Endodermal cell (in vitro differentiated cells): ENCODE results near the gene NTN5. TPM values are rescaled to one million over a fixed set of nuclear protein-coding genes. Genes with fewer than 3 reads are reported as not detected.

Experiments
- DNase-seq: peaks from one replicate; pipeline ENCODE4 v3.0.0-alpha.2; 2017
- H3K27ac ChIP-seq: 2 replicates; pipeline ENCODE4 v1.5.1; 2013; ENCODE audit warnings: mild to moderate bottlenecking, low read depth, low read length, moderate library complexity
- H3K27me3 ChIP-seq: 2 replicates; pipeline ENCODE4 v1.6.1; 2013; ENCODE audit warnings: mild to moderate bottlenecking, low read length, moderate library complexity; ENCODE audit not compliant: insufficient read depth, control insufficient read depth, poor library complexity, severe bottlenecking
- H3K36me3 ChIP-seq: 2 replicates; pipeline ENCODE4 v1.7.0; 2013; ENCODE audit warnings: mild to moderate bottlenecking, low read length, moderate library complexity; ENCODE audit not compliant: control insufficient read depth, insufficient read depth
- H3K4me1 ChIP-seq: one replicate; pipeline ENCODE4 v1.7.0; 2013; ENCODE audit warnings: low read length; ENCODE audit not compliant: control insufficient read depth, insufficient read depth
- H3K4me3 ChIP-seq: 2 replicates; pipeline ENCODE4 v1.5.1; 2013; ENCODE audit warnings: mild to moderate bottlenecking, low read length, moderate library complexity
- H3K9ac ChIP-seq: 2 replicates; pipeline ENCODE4 v1.6.1; 2013; ENCODE audit warnings: mild to moderate bottlenecking, low read length, moderate library complexity; ENCODE audit not compliant: poor library complexity, severe bottlenecking; ENCODE audit errors: extremely low read depth
- H3K9me3 ChIP-seq: 2 replicates; pipeline ENCODE4 v1.6.1; 2013; ENCODE audit warnings: mild to moderate bottlenecking, low read length, moderate library complexity; ENCODE audit not compliant: control insufficient read depth
- H3K27ac Mint-ChIP-seq: 2 replicates; pipeline ENCODE4 v1.8.0; 2020; ENCODE audit warnings: mixed read lengths
- H3K27me3 Mint-ChIP-seq: 2 replicates; pipeline ENCODE4 v1.8.0; 2021; ENCODE audit warnings: mild to moderate bottlenecking, mixed read lengths; ENCODE audit not compliant: insufficient read depth
- H3K36me3 Mint-ChIP-seq: 2 replicates; pipeline ENCODE4 v1.8.0; 2020; ENCODE audit warnings: low read depth, mixed read lengths
- H3K4me1 Mint-ChIP-seq: 2 replicates; pipeline ENCODE4 v1.8.0; 2020; ENCODE audit warnings: mixed read lengths
- H3K4me3 Mint-ChIP-seq: 2 replicates; pipeline ENCODE4 v1.8.0; 2020; ENCODE audit warnings: mild to moderate bottlenecking, moderate library complexity, mixed read lengths
- H3K9me3 Mint-ChIP-seq: 2 replicates; pipeline ENCODE4 v1.8.0; 2020; ENCODE audit warnings: mild to moderate bottlenecking, mixed read lengths
- WGBS, 2 experiments: methylation state at CpG; one replicate each; pipeline versions ENCODE4 v1.1.5 to v1.1.7; 2013; ENCODE audit warnings: missing lambda C conversion rate in 2 of 2, mixed read lengths in 1 of 2; ENCODE audit not compliant: insufficient coverage in 1 of 2, insufficient read length in 1 of 2; 5-methylcytosine and 5-hydroxymethylcytosine counted together
- total RNA-seq, 2 donors: library from RNA; stranded (reverse); fragmentation: NEBNext Ultra II Directional in 1 of 2; extraction: Animal tissue kit (Norgen Biotek cat#: 25700) in 1 of 2; gene quantifications; 2 replicates in 1 of 2; 3 replicates in 1 of 2; pipeline ENCODE4 v1.2.1, GENCODE V29; 2021
- TF ChIP-seq, protein P1 (sequence below): fragments of 200-600 bp; sonication (generic); conservative IDR thresholded peaks from 2 replicates; pipeline ENCODE4 v1.5.0; 2021; ENCODE audit warnings: antibody characterized with exemption, mild to moderate bottlenecking

The NTN5 gene
- total RNA-seq, 2 donors from 2014 or later, result 1.2 to 1.4 TPM

GRCh38 chr19:48686088-48686487 lies 13.3 kb upstream of the NTN5 start:
- Histone ChIP-seq H3K27me3 (no peaks in the 10 kb centered on the region), H3K36me3 (no peaks in the 10 kb centered on the region), H3K4me3 (no peak overlapping the region), H3K9ac (no peak overlapping the region), H3K27ac (no peak overlapping the region), H3K4me1 (no peaks in the 10 kb centered on the region), H3K9me3 (no peaks in the 10 kb centered on the region)
- H3K4me1 Mint-ChIP-seq, result no peaks in the 10 kb centered on the region
- no peaks in the 10 kb centered on the region for H3K36me3 Mint-ChIP-seq
- TF ChIP-seq, protein P1, sequence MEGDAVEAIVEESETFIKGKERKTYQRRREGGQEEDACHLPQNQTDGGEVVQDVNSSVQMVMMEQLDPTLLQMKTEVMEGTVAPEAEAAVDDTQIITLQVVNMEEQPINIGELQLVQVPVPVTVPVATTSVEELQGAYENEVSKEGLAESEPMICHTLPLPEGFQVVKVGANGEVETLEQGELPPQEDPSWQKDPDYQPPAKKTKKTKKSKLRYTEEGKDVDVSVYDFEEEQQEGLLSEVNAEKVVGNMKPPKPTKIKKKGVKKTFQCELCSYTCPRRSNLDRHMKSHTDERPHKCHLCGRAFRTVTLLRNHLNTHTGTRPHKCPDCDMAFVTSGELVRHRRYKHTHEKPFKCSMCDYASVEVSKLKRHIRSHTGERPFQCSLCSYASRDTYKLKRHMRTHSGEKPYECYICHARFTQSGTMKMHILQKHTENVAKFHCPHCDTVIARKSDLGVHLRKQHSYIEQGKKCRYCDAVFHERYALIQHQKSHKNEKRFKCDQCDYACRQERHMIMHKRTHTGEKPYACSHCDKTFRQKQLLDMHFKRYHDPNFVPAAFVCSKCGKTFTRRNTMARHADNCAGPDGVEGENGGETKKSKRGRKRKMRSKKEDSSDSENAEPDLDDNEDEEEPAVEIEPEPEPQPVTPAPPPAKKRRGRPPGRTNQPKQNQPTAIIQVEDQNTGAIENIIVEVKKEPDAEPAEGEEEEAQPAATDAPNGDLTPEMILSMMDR, result no peak
- 80 to 84% methylated on average over 3 of the region's 3 CpGs for WGBS, 2 experiments
- no peak for DNase-seq
- no peak overlapping the region for H3K27ac Mint-ChIP-seq
- no peak overlapping the region for H3K4me3 Mint-ChIP-seq
- no peaks in the 10 kb centered on the region for H3K9me3 Mint-ChIP-seq
- peaks cover 2% of the 10 kb centered on the region for H3K27me3 Mint-ChIP-seq

GRCh38 chr19:48685583-48685982 lies 12.8 kb upstream of the NTN5 start:
- no peaks in the 10 kb centered on the region for H3K27me3 ChIP-seq
- no peaks in the 10 kb centered on the region for H3K36me3 ChIP-seq
- no peaks in the 10 kb centered on the region for H3K4me1 ChIP-seq
- DNase-seq, result no peak
- TF ChIP-seq, protein P1, result no peak
- Mint-ChIP-seq H3K36me3 (no peaks in the 10 kb centered on the region), H3K4me3 (no peak overlapping the region), H3K27ac (no peak overlapping the region), H3K4me1 (no peaks in the 10 kb centered on the region), H3K9me3 (no peaks in the 10 kb centered on the region), H3K27me3 (peaks cover 2% of the 10 kb centered on the region)
- H3K4me3 ChIP-seq, result no peak overlapping the region
- H3K27ac ChIP-seq, result no peak overlapping the region
- H3K9ac ChIP-seq, result no peak overlapping the region
- no peaks in the 10 kb centered on the region for H3K9me3 ChIP-seq
- WGBS, 2 experiments, result 82 to 94% methylated on average over 8 to 9 of the region's 9 CpGs

DNA sequence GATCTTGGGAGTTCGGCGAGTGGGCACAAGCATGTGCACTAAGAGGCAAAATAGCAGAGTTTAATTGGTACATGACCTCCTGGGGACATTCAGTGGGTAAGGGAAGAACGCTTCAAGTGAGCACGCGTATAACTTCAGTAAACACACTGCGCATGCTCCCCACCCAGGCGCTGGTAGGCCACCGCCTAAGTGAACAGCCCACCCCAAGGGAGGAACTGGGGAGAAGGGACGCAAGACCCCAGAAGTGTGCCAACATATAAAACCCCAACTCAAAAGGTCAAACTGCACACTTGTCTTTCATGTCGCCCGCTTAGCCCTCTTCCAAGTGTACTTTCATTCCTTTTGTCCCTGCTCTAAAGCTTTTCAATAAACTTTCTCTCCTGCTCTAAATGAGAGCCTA lies 10.5 kb upstream of the NTN5 start:
- Histone ChIP-seq H3K27me3 (no peaks in the 10 kb centered on the region), H3K4me1 (no peaks in the 10 kb centered on the region), H3K4me3 (no peak overlapping the region), H3K36me3 (no peaks in the 10 kb centered on the region), H3K27ac (no peak overlapping the region), H3K9ac (no peak overlapping the region), H3K9me3 (no peaks in the 10 kb centered on the region)
- Mint-ChIP-seq H3K27me3 (peaks cover 2% of the 10 kb centered on the region), H3K9me3 (no peaks in the 10 kb centered on the region), H3K4me3 (no peak overlapping the region), H3K27ac (no peak overlapping the region), H3K36me3 (no peaks in the 10 kb centered on the region), H3K4me1 (no peaks in the 10 kb centered on the region)
- WGBS, 2 experiments, result 97% methylated on average over 10 to 11 of the region's 11 CpGs
- TF ChIP-seq, protein P1, result no peak
- no peak for DNase-seq
